ENCODE results near the gene NEXMIF. TPM values are rescaled to one million over a fixed set of nuclear protein-coding genes. Genes with fewer than 3 reads are reported as not detected.
"Not testable (repeated sequence)": the region's sequence is repeated elsewhere in the genome, so short reads cannot be mapped to it uniquely, and the experiment has no call there.

NEXMIF gene
- total RNA-seq, 1 experiment from 2014 or later = not detected

DNA sequence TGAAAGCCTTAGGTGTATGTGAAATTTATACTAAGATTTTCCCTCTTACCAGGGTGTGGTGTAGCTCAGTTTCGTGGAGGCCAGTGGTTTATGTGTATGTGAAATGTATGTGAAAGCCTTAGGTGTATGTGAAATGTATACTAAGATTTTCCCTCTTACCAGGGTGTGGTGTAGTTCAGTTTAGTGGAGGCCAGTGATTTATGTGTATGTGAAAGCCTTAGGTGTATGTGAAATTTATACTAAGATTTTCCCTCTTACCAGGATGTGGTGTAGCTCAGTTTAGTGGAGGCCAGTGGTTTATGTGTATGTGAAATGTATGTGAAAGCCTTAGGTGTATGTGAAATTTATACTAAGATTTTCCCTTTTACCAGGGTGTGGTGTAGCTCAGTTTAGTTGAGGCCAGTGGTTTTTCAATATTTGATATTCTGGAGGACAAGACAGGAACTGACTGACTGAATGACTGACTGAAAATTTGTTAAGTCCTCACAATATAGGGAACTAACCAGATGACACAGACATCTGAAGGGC, 143.7 kb downstream of the NEXMIF start:
- DNase-seq = no peak
- Histone ChIP-seq H3K27ac (ENCODE audit: low read length) (no peak overlapping the region), H3K9me2 (replicated peaks; ENCODE audit: insufficient read depth, low read length) (no peaks in the 10 kb centered on the region), H2AFZ (ENCODE audit: low read length) (no peak overlapping the region), H4K20me1 (ENCODE audit: insufficient read depth, low read depth, low read length) (no peaks in the 10 kb centered on the region), H3K4me2 (ENCODE audit: low read depth, low read length, poor library complexity, severe bottlenecking) (no peak overlapping the region), H3K4me1 (ENCODE audit: low read length) (no peaks in the 10 kb centered on the region), H3K9ac (ENCODE audit: low read length) (no peak overlapping the region), H3K4me3 (ENCODE audit: low read length) (no peak overlapping the region), H3K36me3 (ENCODE audit: insufficient read depth, low read length) (no peaks in the 10 kb centered on the region), H3K9me3 (ENCODE audit: low read length) (0 out of 2 replicates have a peak, but pooled peaks cover 3% of the 10 kb centered on the region), H3K79me2 (ENCODE audit: low read length) (no peaks in the 10 kb centered on the region), H3K27me3 (ENCODE audit: low read length) (no peaks in the 10 kb centered on the region)

DNA sequence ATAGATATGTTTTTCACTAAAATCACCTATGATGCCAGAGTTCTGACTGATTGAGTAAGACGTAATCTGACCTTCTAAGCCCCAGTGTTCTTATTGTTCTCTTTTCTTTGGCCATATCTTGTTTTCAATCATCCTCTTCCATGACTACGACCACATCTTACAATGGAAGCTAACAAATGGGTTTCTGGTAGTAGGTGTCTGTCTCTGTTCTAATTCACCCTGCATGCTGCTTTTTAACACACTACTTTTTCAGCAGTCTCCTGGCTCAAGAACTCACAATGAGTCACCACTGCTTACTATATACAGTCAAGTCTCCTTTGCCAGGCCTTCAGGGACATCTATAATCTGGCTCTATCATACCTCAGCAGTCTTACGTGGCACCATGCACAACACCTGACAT, 146.1 kb downstream of the NEXMIF start:
- Histone ChIP-seq H3K4me1 (ENCODE audit: low read length) (no peaks in the 10 kb centered on the region), H3K27me3 (ENCODE audit: low read length) (no peaks in the 10 kb centered on the region), H3K4me2 (ENCODE audit: low read depth, low read length, poor library complexity, severe bottlenecking) (no peak overlapping the region), H3K27ac (ENCODE audit: low read length) (no peak overlapping the region), H2AFZ (ENCODE audit: low read length) (no peak overlapping the region), H3K9ac (ENCODE audit: low read length) (no peak overlapping the region), H3K4me3 (ENCODE audit: low read length) (no peak overlapping the region), H4K20me1 (ENCODE audit: insufficient read depth, low read depth, low read length) (no peaks in the 10 kb centered on the region), H3K9me2 (replicated peaks; ENCODE audit: insufficient read depth, low read length) (no peaks in the 10 kb centered on the region), H3K9me3 (ENCODE audit: low read length) (no peaks in the 10 kb centered on the region), H3K36me3 (ENCODE audit: insufficient read depth, low read length) (no peaks in the 10 kb centered on the region), H3K79me2 (ENCODE audit: low read length) (no peaks in the 10 kb centered on the region)
- no peak for DNase-seq

DNA sequence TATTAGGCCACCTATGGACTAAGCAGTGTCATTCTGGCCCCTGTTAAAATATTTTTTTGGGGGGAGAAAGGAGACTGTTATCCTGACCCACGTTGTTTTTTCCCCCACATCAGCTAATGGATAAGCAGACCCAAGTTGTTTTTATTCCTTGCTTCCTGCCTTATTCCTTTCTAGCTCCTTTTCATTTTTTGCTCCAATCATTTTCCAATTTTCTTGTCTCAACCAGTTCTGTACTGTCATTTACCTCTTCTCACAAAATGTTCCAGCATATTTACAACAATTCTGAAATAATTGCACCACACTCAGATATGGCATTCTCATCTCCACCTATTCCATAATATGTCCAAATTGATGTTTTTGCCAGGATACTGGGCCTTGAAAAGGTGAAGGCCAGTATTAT, 150.3 kb downstream of the NEXMIF start:
- no peak overlapping the region for H3K4me2 ChIP-seq (ENCODE audit: low read depth, low read length, poor library complexity, severe bottlenecking)
- no peak overlapping the region for H3K27ac ChIP-seq (ENCODE audit: low read length)
- H3K9ac ChIP-seq (ENCODE audit: low read length) = no peak overlapping the region
- no peaks in the 10 kb centered on the region for H4K20me1 ChIP-seq (ENCODE audit: insufficient read depth, low read depth, low read length)
- no peaks in the 10 kb centered on the region for H3K9me3 ChIP-seq (ENCODE audit: low read length)
- DNase-seq = no peak
- H2AFZ ChIP-seq (ENCODE audit: low read length) = no peak overlapping the region
- H3K36me3 ChIP-seq (ENCODE audit: insufficient read depth, low read length) = no peaks in the 10 kb centered on the region
- H3K9me2 ChIP-seq (replicated peaks; ENCODE audit: insufficient read depth, low read length) = no peaks in the 10 kb centered on the region
- no peaks in the 10 kb centered on the region for H3K4me1 ChIP-seq (ENCODE audit: low read length)
- no peaks in the 10 kb centered on the region for H3K27me3 ChIP-seq (ENCODE audit: low read length)
- H3K4me3 ChIP-seq (ENCODE audit: low read length) = no peak overlapping the region
- no peaks in the 10 kb centered on the region for H3K79me2 ChIP-seq (ENCODE audit: low read length)

DNA sequence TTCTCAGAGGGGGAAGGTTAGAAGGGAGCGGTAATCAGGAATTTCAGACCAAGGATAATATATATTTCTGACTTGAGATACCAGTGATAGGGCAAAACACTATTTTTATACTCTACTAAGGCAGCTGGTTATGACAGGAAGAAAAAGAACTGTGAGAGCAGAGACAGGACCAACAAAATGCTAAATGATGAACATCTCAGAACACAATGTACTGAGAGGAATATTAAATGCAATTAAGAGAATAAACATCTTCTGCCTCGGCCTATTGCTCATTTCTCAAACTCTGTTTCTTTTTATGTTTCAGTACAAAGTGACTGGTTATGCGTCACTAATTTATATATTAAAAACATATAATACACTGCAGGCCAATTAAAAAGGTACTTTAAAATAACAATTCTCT, 188.8 kb downstream of the NEXMIF start:
- Histone ChIP-seq H2AFZ (ENCODE audit: low read length) (no peak overlapping the region), H3K27me3 (ENCODE audit: low read length) (no peaks in the 10 kb centered on the region), H3K36me3 (ENCODE audit: insufficient read depth, low read length) (no peaks in the 10 kb centered on the region), H4K20me1 (ENCODE audit: insufficient read depth, low read depth, low read length) (no peaks in the 10 kb centered on the region), H3K9me3 (ENCODE audit: low read length) (no peaks in the 10 kb centered on the region), H3K79me2 (ENCODE audit: low read length) (no peaks in the 10 kb centered on the region), H3K4me3 (ENCODE audit: low read length) (no peak overlapping the region), H3K4me2 (ENCODE audit: low read depth, low read length, poor library complexity, severe bottlenecking) (no peak overlapping the region), H3K4me1 (ENCODE audit: low read length) (no peaks in the 10 kb centered on the region), H3K9ac (ENCODE audit: low read length) (no peak overlapping the region), H3K27ac (ENCODE audit: low read length) (no peak overlapping the region), H3K9me2 (replicated peaks; ENCODE audit: insufficient read depth, low read length) (no peaks in the 10 kb centered on the region)
- DNase-seq = no peak

DNA sequence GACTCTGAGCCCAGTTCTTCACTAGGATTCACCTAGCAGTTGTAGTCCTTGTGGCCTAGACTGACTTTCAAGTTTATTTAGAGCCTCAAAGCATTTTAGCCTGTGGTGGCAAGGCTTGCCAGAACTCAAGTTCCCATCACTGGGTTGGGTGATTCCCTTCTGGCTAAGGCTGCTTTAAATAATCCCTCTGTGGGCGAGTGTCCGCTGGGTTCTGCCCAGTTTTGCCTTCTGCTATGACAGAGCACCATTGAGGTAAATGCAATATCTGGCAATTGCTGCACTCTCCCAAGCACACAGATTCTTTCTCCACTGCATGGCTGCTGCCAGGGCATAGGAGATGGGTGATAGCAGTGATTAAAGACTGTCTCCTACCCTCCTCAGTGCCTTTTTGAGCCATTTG, 220.0 kb downstream of the NEXMIF start:
- Histone ChIP-seq H3K79me2 (ENCODE audit: low read length) (no peaks in the 10 kb centered on the region), H3K27me3 (ENCODE audit: low read length) (no peaks in the 10 kb centered on the region), H3K4me1 (ENCODE audit: low read length) (no peaks in the 10 kb centered on the region), H3K4me2 (ENCODE audit: low read depth, low read length, poor library complexity, severe bottlenecking) (no peak overlapping the region), H3K27ac (ENCODE audit: low read length) (no peak overlapping the region), H3K9ac (ENCODE audit: low read length) (no peak overlapping the region), H4K20me1 (ENCODE audit: insufficient read depth, low read depth, low read length) (no peaks in the 10 kb centered on the region), H3K9me3 (ENCODE audit: low read length) (no peaks in the 10 kb centered on the region), H3K9me2 (replicated peaks; ENCODE audit: insufficient read depth, low read length) (no peaks in the 10 kb centered on the region), H2AFZ (ENCODE audit: low read length) (no peak overlapping the region), H3K36me3 (ENCODE audit: insufficient read depth, low read length) (no peaks in the 10 kb centered on the region), H3K4me3 (ENCODE audit: low read length) (no peak overlapping the region)
- DNase-seq = no peak

DNA sequence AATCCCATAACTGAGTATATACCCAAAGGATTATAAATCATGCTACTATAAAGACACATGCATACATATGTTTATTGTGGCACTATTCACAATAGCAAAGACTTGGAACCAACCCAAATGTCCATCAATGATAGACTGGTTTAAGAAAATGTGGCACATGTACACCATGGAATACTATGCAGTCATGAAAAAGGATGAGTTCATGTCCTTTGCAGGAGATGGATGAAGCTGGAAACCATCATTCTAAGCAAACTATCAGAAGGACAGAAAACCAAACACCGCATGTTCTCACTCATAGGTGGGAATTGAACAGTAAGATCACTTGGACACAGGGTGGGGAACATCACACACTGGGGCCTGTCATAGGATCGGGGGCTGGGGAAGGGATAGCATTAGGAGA, 223.9 kb downstream of the NEXMIF start:
- H3K36me3 ChIP-seq (ENCODE audit: insufficient read depth, low read length); DNase-seq; H3K27ac ChIP-seq (ENCODE audit: low read length); H3K4me3 ChIP-seq (ENCODE audit: low read length); H2AFZ ChIP-seq (ENCODE audit: low read length); H4K20me1 ChIP-seq (ENCODE audit: insufficient read depth, low read depth, low read length); H3K4me1 ChIP-seq (ENCODE audit: low read length); H3K4me2 ChIP-seq (ENCODE audit: low read depth, low read length, poor library complexity, severe bottlenecking); H3K9me3 ChIP-seq (ENCODE audit: low read length); H3K9me2 ChIP-seq (replicated peaks; ENCODE audit: insufficient read depth, low read length); H3K79me2 ChIP-seq (ENCODE audit: low read length); H3K27me3 ChIP-seq (ENCODE audit: low read length); H3K9ac ChIP-seq (ENCODE audit: low read length): not testable (repeated sequence)

DNA sequence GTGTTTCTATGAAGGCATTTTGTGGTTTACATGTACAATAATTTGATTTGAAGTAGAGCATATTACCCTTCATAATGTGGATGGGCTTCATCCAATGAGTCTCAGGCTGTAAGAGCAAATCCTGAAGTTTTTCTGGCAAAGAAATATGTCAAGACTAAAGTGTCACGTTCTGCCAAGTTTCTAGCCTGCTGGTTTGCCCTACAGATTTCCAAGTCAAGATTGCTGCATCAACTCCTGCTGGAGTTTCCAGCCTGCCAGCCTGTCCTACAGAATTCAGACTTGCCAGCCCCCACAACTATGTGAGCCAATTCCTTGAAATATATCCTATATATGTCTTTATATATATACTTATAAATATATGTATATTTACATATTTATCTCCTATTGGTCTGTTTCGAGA, 240.8 kb downstream of the NEXMIF start:
- Histone ChIP-seq H4K20me1 (ENCODE audit: insufficient read depth, low read depth, low read length) (no peaks in the 10 kb centered on the region), H2AFZ (ENCODE audit: low read length) (no peak overlapping the region), H3K9me2 (replicated peaks; ENCODE audit: insufficient read depth, low read length) (no peaks in the 10 kb centered on the region), H3K27ac (ENCODE audit: low read length) (no peak overlapping the region), H3K27me3 (ENCODE audit: low read length) (no peaks in the 10 kb centered on the region), H3K79me2 (ENCODE audit: low read length) (no peaks in the 10 kb centered on the region), H3K36me3 (ENCODE audit: insufficient read depth, low read length) (no peaks in the 10 kb centered on the region), H3K4me3 (ENCODE audit: low read length) (no peak overlapping the region), H3K9ac (ENCODE audit: low read length) (no peak overlapping the region), H3K9me3 (ENCODE audit: low read length) (no peaks in the 10 kb centered on the region), H3K4me1 (ENCODE audit: low read length) (no peaks in the 10 kb centered on the region), H3K4me2 (ENCODE audit: low read depth, low read length, poor library complexity, severe bottlenecking) (no peak overlapping the region)
- no peak for DNase-seq

All from Karpas-422 (cell line).